ENCODE data around the gene CHSY1.

DNA sequence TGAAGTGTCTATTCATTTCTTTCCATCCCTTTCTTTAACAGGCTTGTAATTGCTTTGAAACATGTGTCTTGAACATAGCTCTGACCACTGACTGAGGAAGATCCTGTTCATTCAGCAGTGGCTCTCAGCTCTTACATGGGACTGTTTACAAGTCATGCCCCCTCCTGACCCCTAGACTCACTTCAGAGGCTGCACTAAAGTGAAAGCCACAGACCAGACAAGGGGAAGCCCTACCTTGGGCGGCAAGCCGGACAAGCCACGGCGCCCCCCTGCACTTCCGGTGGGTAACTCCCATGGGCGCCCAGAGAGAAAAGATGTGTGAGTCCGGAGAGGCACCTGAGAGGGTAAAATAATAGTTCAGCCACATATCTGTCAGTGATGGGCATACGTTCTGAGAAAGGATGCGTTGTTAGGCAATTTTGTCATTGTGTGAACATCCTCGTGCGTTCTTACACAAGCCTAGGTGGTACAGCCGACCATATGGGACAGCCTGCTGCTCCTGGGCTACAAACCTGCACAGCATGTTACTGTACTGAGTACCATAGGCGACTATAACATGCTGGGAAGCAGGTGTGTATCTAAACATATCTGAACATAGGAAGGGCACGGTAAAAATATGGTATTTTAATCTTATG, 116.2 kb downstream of the CHSY1 start:
- TF ChIP-seq CTCF (IDR thresholded peaks at IDR 0.05) (no peak), POLR2A (IDR thresholded peaks at IDR 0.05) (no peak)

Measured in uterus (tissue), 2 donors.